HepG2 (cell line): ENCODE data around the gene CLHC1. TPM values are rescaled to one million over a fixed set of nuclear protein-coding genes. Genes with fewer than 3 reads are reported as not detected.

Experiments
- CTCF ChIP-seq: sonication (generic); formaldehyde crosslinking; IDR thresholded peaks from 2 replicates; pipeline ENCODE4 v1.5.0; 2020; ENCODE audit warnings: mild to moderate bottlenecking, missing genetic modification reagents, moderate library complexity
- DNMT3B ChIP-seq: conservative IDR thresholded peaks from 2 replicates; pipeline ENCODE4 v1.6.1; 2016; ENCODE audit warnings: missing biosample characterization, control low read depth
- EHMT2 ChIP-seq: fragments of 200-600 bp; sonication (generic); IDR thresholded peaks from 2 replicates; pipeline ENCODE4 v1.7.0; 2017; ENCODE audit warnings: antibody characterized with exemption, low read depth, low read length, borderline replicate concordance
- ERF ChIP-seq: IDR thresholded peaks from 2 replicates; pipeline ENCODE4 v1.6.1; 2018; ENCODE audit warnings: missing biosample characterization, missing genetic modification reagents
- GABPA ChIP-seq, 2 experiments: IDR thresholded peaks; 2 replicates each; pipeline ENCODE4 v1.6.1; 2011 to 2016; ENCODE audit warnings: low read depth in 2 of 2, low read length in 1 of 2, missing biosample characterization in 1 of 2, missing genetic modification characterization in 1 of 2
- HMGXB3 ChIP-seq: sonication (generic); formaldehyde crosslinking; IDR thresholded peaks from 2 replicates; pipeline ENCODE4 v1.4.0; 2020; ENCODE audit warnings: missing genetic modification reagents, borderline replicate concordance
- KDM1A ChIP-seq: IDR thresholded peaks from 2 replicates; pipeline ENCODE4 v1.6.1; 2016; ENCODE audit warnings: missing compliant biosample characterization
- KMT2B ChIP-seq: IDR thresholded peaks from 2 replicates; pipeline ENCODE4 v1.6.1; 2016; ENCODE audit warnings: missing genetic modification reagents, missing compliant biosample characterization
- LCORL ChIP-seq, 2 experiments: fragments of 450-650 bp in 1 of 2; sonication (generic) in 1 of 2; formaldehyde crosslinking in 1 of 2; IDR thresholded peaks; 2 replicates each; pipeline versions ENCODE4 v1.5.0 to v1.6.1; 2017 to 2020; ENCODE audit warnings: antibody characterized with exemption in 1 of 2, missing genetic modification reagents in 1 of 2
- NPAS2 ChIP-seq: sonication (generic); formaldehyde crosslinking; IDR thresholded peaks from 2 replicates; pipeline ENCODE4 v1.8.0; 2022; ENCODE audit warnings: mild to moderate bottlenecking, missing genetic modification reagents, borderline replicate concordance
- NRL ChIP-seq: sonication (generic); formaldehyde crosslinking; IDR thresholded peaks from 2 replicates; pipeline ENCODE4 v1.5.0; 2020; ENCODE audit warnings: missing genetic modification reagents, mild to moderate bottlenecking, moderate library complexity, borderline replicate concordance
- PLRG1 ChIP-seq: fragments of 450-650 bp; conservative IDR thresholded peaks from 2 replicates; pipeline ENCODE4 v1.6.1; 2016
- RFX1 ChIP-seq: fragments of 450-650 bp; IDR thresholded peaks from 2 replicates; pipeline ENCODE4 v1.6.1; 2017
- SAP130 ChIP-seq: IDR thresholded peaks from 2 replicates; pipeline ENCODE4 v1.6.1; 2016; ENCODE audit warnings: low read depth
- TBP ChIP-seq: sonication (generic); formaldehyde crosslinking; IDR thresholded peaks from 2 replicates; pipeline ENCODE4 v1.5.0; 2020; ENCODE audit warnings: missing genetic modification reagents
- TEAD2 ChIP-seq: sonication (generic); formaldehyde crosslinking; IDR thresholded peaks from 2 replicates; pipeline ENCODE4 v1.9.0; 2021; ENCODE audit warnings: missing genetic modification reagents
- ZBTB37 ChIP-seq: sonication (generic); formaldehyde crosslinking; IDR thresholded peaks from 2 replicates; pipeline ENCODE4 v1.4.0; 2020; ENCODE audit warnings: mild to moderate bottlenecking, missing genetic modification reagents
- ZNF275 ChIP-seq: sonication (generic); formaldehyde crosslinking; IDR thresholded peaks from 2 replicates; pipeline ENCODE4 v1.8.0; 2022; ENCODE audit warnings: missing genetic modification reagents, mild to moderate bottlenecking, inconsistent platforms, borderline replicate concordance
- ZNF446 ChIP-seq: sonication (generic); formaldehyde crosslinking; IDR thresholded peaks from 2 replicates; pipeline ENCODE4 v1.5.0; 2020; ENCODE audit warnings: mild to moderate bottlenecking, missing genetic modification reagents
- ZNF572 ChIP-seq: sonication (generic); formaldehyde crosslinking; IDR thresholded peaks from 2 replicates; pipeline ENCODE4 v1.5.1; 2020; ENCODE audit warnings: mild to moderate bottlenecking, missing genetic modification reagents
- ZNF737 ChIP-seq: sonication (generic); formaldehyde crosslinking; IDR thresholded peaks from 2 replicates; pipeline ENCODE4 v1.5.0; 2020; ENCODE audit warnings: missing genetic modification reagents, mild to moderate bottlenecking, borderline replicate concordance
- polyA plus RNA-seq, 8 experiments: library from polyadenylated mRNA; depleted of rRNA in 3 of 8; stranded (reverse) in 7 of 8; unstranded in 1 of 8; fragments of >200 nt; fragmentation: Illumina TruSeq in 4 of 8; extraction: Trizol in 4 of 8; gene quantifications; 2 replicates each; pipeline versions ENCODE4 v1.2.1 to v1.2.3, GENCODE V29; 2011 to 2016; ENCODE audit warnings: low read depth in 4 of 8, missing spikeins in 1 of 8, mixed read lengths in 1 of 8; ENCODE audit not compliant: insufficient read depth in 1 of 8
- total RNA-seq, 5 experiments: library from RNA; depleted of rRNA; stranded (reverse); fragments of >200 nt; fragmentation: Illumina TruSeq; extraction: Trizol; gene quantifications; 2 replicates each; pipeline ENCODE4 v1.2.3, GENCODE V29; 2016; ENCODE audit warnings: low read depth in 1 of 5

The CLHC1 gene
- total and polyA plus RNA-seq, 2 of the 13 experiments (the other 11 are each of a cell fraction or from before 2014, with no cell fraction given): 9.8 to 12.6 TPM

GRCh38 chr2:55141572-55142413 is 90.3 kb downstream of the CLHC1 start (continued):
- TF ChIP-seq CTCF (peak; percentile 29; the same call in 1 of the 2 replicates), NRL (CRISPR knock-in tag) (no peak), ZNF446 (CRISPR knock-in tag) (no peak), LCORL (IDR thresholded peaks at IDR 0.05) (no peak), LCORL (CRISPR knock-in tag; IDR thresholded peaks at IDR 0.05) (no peak), EHMT2 (no peak), ZNF737 (CRISPR knock-in tag) (no peak), SAP130 (CRISPR knock-in tag) (0 out of 2 replicates have a peak, but pooled peaks have one; percentile 27), ZNF275 (CRISPR knock-in tag) (no peak), PLRG1 (no peak), KMT2B (no peak), KDM1A (CRISPR knock-in tag) (peak; percentile 34; the same call in 1 of the 2 replicates), ZNF572 (CRISPR knock-in tag) (no peak), HMGXB3 (CRISPR knock-in tag) (no peak), TBP (CRISPR knock-in tag) (no peak), GABPA (IDR thresholded peaks at IDR 0.05; ENCODE audit: low read depth, low read length) (no peak), GABPA (CRISPR knock-in tag; IDR thresholded peaks at IDR 0.05; ENCODE audit: low read depth) (peak; percentile 15; the same call in 1 of the 2 replicates), DNMT3B (no peak), RFX1 (no peak), ERF (CRISPR knock-in tag) (no peak), NPAS2 (CRISPR knock-in tag) (no peak), ZBTB37 (CRISPR knock-in tag) (no peak), TEAD2 (CRISPR knock-in tag) (no peak)
